HT-29 (cell line): ENCODE data around the gene FBLN5. TPM values are rescaled to one million over a fixed set of nuclear protein-coding genes. Genes with fewer than 3 reads are reported as not detected.
"Not testable (repeated sequence)": the region's sequence is repeated elsewhere in the genome, so short reads cannot be mapped to it uniquely, and the experiment has no call there.

Source experiments
- DNase-seq: peaks from one replicate; pipeline ENCODE4 v3.0.0-alpha.2; 2015; ENCODE audit warnings: low spot score
- total RNA-seq: library from RNA; depleted of rRNA; stranded (reverse); fragments of >200 nt; shearing (Covaris generic); gene quantifications from 2 replicates; pipeline ENCODE4 v1.2.3, GENCODE V29; 2014

The FBLN5 gene
- total RNA-seq, 1 experiment from 2014 or later = not detected

DNA sequence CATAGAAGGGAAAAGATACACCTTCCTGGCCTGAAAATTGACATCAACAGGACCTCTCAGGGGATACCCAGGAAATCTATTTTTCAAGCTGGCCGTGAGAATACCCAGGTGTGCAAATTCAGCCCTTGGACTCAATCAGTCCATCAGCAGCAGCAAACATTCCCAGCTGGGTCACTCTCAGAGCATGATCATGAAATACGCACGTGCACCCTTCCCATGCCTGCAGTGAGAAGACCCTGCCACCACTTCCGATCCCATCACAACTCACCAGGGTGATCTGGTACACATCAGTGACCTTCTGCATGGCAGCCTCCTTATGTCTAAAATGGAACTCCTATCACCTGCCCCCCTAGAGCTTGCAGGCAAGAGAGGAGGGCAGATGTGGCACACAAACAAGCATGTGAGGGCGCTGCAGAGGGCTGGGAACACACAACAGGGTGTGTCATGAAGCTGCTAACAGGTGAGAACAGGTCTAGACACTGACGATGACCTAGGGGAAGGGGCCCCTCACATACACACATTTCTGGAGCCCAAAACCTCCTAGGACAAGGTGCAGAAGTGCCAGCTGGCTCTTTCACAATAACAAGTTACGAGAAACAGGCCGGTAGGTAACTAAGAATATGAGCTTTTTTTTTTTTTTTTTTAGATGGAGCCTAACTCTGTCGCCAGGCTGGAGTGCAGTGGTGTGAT, 42.4 kb downstream of the FBLN5 start:
- no peak for DNase-seq

- DNase-seq = no peak
Observed at GRCh38 chr14:91904483-91904882, 43.0 kb downstream of the FBLN5 start.

- no peak for DNase-seq
Observed at GRCh38 chr14:91903070-91903469, 44.4 kb downstream of the FBLN5 start.

- no peak for DNase-seq
Observed at GRCh38 chr14:91902336-91902735, 45.2 kb downstream of the FBLN5 start.

DNA sequence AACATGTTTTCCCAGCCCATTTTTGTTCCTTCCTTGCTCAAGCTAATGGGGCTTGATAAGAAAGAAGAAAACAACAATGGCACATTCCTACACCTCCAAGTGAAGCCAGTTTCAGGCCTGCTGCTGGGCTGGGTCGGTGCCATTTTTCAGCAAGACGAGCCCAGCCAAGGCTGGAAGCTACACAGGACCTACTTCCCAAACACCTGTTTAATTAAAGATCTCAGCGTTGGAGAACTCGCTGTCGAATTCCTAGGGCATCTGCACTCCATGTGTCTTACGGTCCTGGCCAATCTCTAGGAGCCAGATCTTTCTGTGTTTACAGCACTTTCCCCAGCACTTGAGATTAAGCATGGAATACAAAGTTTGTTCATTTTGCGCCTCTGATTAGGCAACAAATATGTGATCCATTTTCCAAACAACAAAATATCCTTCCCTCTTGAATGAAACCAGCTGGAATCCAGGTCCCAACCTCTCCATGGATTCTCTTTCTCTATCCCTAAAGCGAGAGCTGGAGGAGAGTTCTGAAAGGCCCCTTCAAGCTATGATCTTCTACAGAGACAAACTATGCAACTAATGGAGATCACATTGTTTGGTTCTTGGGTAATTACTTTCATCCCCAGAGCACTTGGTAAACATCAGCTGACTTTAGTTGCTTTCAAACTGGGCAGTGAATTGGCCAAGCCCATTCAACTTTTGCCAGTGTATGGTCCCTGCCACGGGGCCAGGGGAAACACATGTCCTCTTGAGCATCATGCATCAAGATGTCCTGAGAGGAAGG, 45.9 kb downstream of the FBLN5 start:
- DNase-seq = no peak

- no peak for DNase-seq
Observed at GRCh38 chr14:91899806-91900205, 47.7 kb downstream of the FBLN5 start.

- peak; percentile 19 for DNase-seq
Observed at GRCh38 chr14:91899213-91899612, 48.3 kb downstream of the FBLN5 start.

DNA sequence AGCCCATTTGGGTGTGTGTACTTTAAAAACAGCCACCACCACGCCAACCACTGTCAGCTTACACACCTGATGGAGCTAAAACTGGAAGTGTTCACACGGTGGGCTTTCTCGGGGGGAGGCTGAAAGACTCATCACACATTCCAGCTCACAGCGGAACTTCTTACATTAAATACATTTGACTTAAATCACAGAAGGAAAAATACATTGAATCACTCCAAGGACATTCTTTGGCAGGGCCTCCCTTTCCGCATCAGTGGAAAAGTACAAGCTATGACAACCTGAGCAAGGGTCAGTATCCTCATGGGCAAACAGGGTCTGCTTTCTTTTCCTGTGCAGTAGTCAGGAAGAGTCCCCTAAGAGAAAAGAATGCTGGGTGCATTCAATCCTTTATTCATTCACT, 49.1 kb downstream of the FBLN5 start:
- no peak for DNase-seq

DNA sequence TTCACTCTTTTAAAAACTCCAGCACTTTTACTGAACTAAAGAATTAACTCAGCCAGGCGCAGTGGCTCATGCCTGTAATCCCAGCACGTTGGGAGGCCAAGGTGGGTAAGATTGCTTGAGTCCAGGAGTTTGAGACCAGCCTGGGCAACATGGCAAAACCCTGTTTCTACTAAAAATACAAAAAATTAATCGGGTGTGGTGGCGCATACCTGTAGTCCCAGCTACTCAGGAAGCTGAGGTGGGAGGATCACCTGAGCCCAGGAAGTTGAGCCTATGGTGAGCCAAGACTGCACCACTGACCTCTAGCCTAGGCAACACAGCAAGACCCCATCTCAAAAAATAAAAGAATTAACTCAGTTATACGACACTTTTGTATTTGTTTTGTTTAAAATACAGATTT, 49.8 kb downstream of the FBLN5 start:
- DNase-seq = not testable (repeated sequence)

GRCh38 chr14:91897106-91897701, 50.3 kb downstream of the FBLN5 start:
- DNase-seq = no peak

DNA sequence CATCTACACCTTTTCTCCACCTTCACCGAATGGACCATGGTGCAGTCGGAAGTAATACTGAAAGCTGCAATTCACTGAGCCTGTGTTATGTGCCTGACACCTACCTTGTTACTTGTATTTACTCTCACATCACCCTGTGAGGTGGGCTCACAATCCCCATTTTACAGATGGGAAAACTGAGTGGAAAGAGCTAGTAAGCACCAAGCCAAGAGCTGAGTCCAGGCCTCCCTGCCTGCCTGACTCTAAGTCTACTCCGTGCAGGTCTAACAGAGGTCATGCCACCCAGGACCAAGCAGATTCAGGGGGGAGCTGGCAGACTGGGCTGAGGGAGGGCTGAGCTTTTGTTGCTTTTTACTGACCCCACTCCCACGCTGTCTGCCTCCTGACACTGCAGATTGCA, 51.1 kb downstream of the FBLN5 start:
- DNase-seq = no peak

GRCh38 chr14:91893669-91894068, 53.8 kb downstream of the FBLN5 start:
- DNase-seq = no peak

GRCh38 chr14:91893007-91893406, 54.5 kb downstream of the FBLN5 start:
- peak; percentile 37 for DNase-seq

GRCh38 chr14:91891721-91892220, 55.7 kb downstream of the FBLN5 start:
- DNase-seq = no peak

DNA sequence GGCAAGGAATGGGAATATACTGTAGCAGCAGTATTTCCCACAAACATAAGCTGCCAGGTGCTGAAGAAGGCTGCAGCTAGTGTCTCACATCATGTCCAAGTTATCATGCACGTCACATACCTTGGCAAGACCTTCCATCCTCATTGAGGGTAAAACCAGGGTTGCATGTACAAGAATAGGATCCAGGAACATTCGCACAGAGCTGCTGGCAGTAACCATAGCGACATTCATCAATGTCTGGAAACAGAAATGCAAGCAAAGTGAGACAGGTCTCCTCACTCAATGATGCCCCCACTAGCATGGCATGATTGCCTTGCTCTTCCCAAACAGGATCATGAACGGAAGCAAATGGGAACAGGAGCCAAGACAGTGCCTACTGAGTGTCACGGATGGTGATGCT, 56.4 kb downstream of the FBLN5 start:
- no peak for DNase-seq

DNA sequence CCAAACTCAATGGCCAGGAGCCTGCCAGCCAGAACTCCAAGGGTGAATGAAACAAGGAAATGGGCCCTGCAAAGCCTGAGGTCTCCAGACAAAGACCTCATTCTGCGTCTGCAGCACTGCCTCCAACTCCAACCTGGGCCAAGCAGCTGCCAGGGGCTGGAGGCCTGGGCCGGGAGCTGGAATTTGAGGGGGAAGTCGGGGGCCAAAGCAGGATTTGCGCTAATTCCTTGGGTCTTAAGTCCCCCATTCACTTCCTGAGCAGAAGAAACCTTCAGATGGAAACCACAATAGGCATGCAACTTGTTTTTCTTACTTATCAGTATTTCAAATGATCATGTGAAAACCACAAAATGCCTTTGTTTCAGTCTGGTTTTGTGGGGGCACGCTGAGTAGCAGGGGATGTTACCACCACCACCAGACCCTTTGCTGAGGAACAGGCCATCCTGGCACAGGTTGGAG, 57.2 kb downstream of the FBLN5 start:
- DNase-seq = no peak

DNA sequence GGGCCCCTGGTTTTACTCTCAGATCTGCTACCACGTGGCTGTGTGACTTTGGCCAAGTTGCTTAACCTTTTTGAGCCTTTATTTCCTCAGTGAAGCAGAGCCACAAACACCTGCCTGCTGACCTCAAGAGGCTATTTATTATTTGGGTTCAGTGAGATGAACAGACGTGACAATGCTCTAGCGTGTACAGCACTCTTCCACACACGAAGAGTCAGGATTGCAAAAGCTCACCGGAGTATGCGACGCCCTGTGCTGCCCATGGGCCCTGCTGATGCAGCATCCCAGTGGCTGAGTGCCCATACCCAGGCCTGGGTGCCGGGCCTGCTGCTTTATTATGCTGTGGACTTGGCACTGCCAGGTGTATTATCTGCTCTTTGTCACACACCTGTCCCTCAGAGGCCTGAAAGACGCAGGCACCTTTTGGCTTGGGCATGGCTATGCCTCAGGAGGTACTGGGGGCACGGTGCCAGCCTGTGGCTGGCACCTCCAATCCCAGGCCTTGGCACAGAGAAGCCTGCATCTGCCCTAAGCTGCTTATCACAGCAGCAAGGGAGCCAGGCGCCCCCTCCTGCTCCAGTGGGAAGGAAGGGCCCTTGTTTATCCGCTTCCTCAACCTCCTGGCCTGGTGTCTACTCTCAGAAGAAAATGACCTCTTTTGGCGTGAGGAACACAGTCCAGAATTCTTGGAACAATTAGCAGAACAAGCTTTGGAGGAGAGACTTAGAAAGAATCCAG, 57.9 kb downstream of the FBLN5 start:
- no peak for DNase-seq

DNA sequence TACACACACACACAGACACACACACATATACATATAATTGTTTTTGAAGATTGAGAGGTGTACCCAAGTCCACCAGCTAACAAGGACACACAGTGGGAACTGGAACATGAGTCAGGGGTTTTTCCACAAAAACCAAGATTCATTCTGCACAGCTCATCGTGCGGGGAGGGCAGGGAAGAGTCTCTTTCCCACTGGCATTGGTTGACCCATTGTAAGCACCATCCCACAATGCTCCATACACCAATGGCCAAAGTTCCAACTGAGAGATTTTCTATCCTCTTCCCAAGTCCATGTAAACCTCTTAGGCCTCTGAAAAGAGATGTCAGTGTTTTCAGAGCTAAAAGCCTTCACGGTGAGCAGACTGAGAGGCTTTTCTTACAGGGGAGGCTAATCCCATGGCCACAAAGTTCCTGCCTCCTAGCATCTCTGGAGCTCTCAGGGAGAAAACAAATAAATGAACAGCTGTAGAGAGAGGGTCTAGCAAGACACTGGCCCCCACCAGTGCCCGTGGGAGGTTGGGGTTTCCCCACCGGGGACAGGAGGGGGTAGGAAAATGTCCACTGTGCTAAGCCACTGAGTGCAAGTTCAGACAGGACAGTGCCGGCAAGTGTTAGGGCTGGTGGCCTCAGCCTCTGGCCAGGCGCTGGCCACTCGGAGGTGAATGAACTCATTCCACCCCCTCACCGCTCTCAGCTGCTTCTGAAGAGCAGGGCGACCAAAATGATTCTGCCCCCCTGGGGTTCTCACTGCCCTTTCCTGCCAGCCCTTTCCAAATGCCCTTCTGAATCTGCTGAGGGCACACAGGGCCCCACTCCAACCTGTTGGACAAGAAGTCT, 58.6 kb downstream of the FBLN5 start:
- no peak for DNase-seq

DNA sequence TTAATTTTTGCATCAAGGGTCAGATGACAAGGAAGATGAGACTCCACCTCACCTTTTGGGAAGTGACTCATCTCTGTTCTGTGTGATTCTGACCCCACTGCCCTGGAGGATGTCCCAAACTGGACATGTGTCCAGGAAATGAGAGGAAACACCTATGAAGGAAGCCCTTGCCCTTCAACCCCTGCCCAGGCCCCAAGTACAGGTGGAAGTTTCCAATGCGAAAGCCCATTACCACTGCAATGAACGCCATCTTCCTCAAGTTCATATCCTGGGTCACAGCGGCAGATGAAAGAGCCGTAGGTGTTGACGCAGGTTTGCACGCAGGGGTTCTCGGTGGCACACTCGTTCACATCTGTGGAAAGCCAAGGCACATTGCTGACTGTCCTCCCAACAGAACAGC, 60.5 kb downstream of the FBLN5 start:
- no peak for DNase-seq

GRCh38 chr14:91885839-91886238, 61.7 kb downstream of the FBLN5 start:
- no peak for DNase-seq
